Hepatocyte (in vitro differentiated cells): Measurements from ENCODE around the gene PRKCZ. TPM values are rescaled to one million over a fixed set of nuclear protein-coding genes. Genes with fewer than 3 reads are reported as not detected.

Experiments used
- DNase-seq: peaks from one replicate; pipeline ENCODE4 v3.0.0-alpha.2; 2016; ENCODE audit warnings: low spot score
- H2AFZ ChIP-seq: fragments of 200-600 bp; sonication (generic); 2 replicates; pipeline ENCODE4 v1.6.0; 2016; ENCODE audit warnings: antibody characterized with exemption, mild to moderate bottlenecking
- H3K27ac ChIP-seq: fragments of 200-600 bp; sonication (generic); 2 replicates; pipeline ENCODE4 v1.5.1; 2016; ENCODE audit warnings: mild to moderate bottlenecking
- H3K27me3 ChIP-seq: fragments of 200-600 bp; sonication (generic); 2 replicates; pipeline ENCODE4 v1.6.1; 2016
- H3K36me3 ChIP-seq: fragments of 200-600 bp; sonication (generic); replicated peaks from 2 replicates; pipeline ENCODE4 v1.5.1; 2016; ENCODE audit warnings: low read depth; ENCODE audit not compliant: insufficient read depth
- H3K4me1 ChIP-seq: fragments of 200-600 bp; sonication (generic); 2 replicates; pipeline ENCODE4 v1.5.1; 2016; ENCODE audit warnings: mild to moderate bottlenecking, moderate library complexity; ENCODE audit not compliant: insufficient read depth
- H3K4me2 ChIP-seq: fragments of 200-600 bp; sonication (generic); 2 replicates; pipeline ENCODE4 v1.6.0; 2016
- H3K4me3 ChIP-seq: fragments of 200-600 bp; sonication (generic); 2 replicates; pipeline ENCODE4 v1.5.1; 2016; ENCODE audit warnings: mild to moderate bottlenecking
- H3K79me2 ChIP-seq: fragments of 200-600 bp; sonication (generic); 2 replicates; pipeline ENCODE4 v1.6.0; 2017; ENCODE audit warnings: mild to moderate bottlenecking
- H3K9me2 ChIP-seq: fragments of 200-600 bp; sonication (generic); replicated peaks from 2 replicates; pipeline ENCODE4 v1.6.0; 2017; ENCODE audit warnings: mild to moderate bottlenecking; ENCODE audit not compliant: insufficient read depth
- H3K9me3 ChIP-seq: fragments of 200-600 bp; sonication (generic); 2 replicates; pipeline ENCODE4 v1.5.1; 2016; ENCODE audit warnings: low read depth, mild to moderate bottlenecking
- H4K20me1 ChIP-seq: fragments of 200-600 bp; sonication (generic); 2 replicates; pipeline ENCODE4 v1.6.0; 2016; ENCODE audit warnings: mild to moderate bottlenecking; ENCODE audit not compliant: insufficient read depth, poor library complexity, severe bottlenecking
- CTCF ChIP-seq: fragments of 200-600 bp; sonication (generic); IDR thresholded peaks from 2 replicates; pipeline ENCODE4 v1.5.1; 2016; ENCODE audit warnings: antibody characterized with exemption, mild to moderate bottlenecking; ENCODE audit not compliant: poor library complexity
- EZH2 ChIP-seq: fragments of 200-600 bp; sonication (generic); IDR thresholded peaks from 2 replicates; pipeline ENCODE4 v1.6.1; 2016; ENCODE audit warnings: antibody characterized with exemption, mild to moderate bottlenecking, borderline replicate concordance
- EZH2phosphoT487 ChIP-seq: fragments of 200-600 bp; sonication (generic); IDR thresholded peaks from one replicate; pipeline ENCODE4 v1.6.1; 2018; ENCODE audit warnings: antibody characterized with exemption, mild to moderate bottlenecking, low read depth, moderate library complexity; ENCODE audit not compliant: unreplicated experiment, severe bottlenecking
- WGBS: methylation state at CpG from one replicate; pipeline ENCODE4 v1.1.6; 2016; ENCODE audit warnings: low lambda C conversion rate; ENCODE audit errors: missing lambda C conversion rate; 5-methylcytosine and 5-hydroxymethylcytosine counted together
- polyA plus RNA-seq: library from polyadenylated mRNA; unstranded; fragments of >200 nt; fragmentation: Nextera tagmentation; extraction: Ambion mirVana; gene quantifications from 2 replicates; pipeline ENCODE4 v1.2.1, GENCODE V29; 2016
- total RNA-seq: library from RNA; depleted of rRNA; stranded (reverse); fragments of >200 nt; gene quantifications from 2 replicates; pipeline ENCODE4 v1.2.3, GENCODE V29; 2014

The PRKCZ gene
- total and polyA plus RNA-seq, 2 experiments from 2014 or later, result 41.0 to 52.3 TPM

DNA sequence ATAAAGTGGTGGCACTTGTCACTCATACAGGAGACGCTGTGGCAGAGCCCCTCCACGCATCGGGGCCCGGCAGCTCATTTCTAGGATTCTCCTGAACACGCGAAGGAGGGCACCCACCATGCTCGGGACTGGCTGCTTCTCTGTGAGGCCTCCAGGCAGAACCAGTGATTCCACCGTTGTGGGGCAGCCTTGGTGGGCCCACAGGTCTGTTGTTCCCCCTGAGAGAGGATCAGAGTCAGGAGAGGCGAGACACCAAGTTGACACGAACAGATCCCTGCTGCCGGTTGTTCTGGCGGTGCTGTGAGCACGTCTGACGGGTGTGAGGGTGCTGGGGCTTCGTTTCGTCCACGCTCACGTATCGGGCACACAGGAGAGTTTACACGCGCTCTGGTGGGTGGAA, 26.6 kb downstream of the PRKCZ start:
- TF ChIP-seq CTCF, result no peak
- TF ChIP-seq EZH2, result no peak
- TF ChIP-seq EZH2phosphoT487, result no peak
- peaks cover 6% of the 10 kb centered on the region for H3K36me3 ChIP-seq
- H3K79me2 ChIP-seq, result peaks cover 49% of the 10 kb centered on the region
- H3K4me3 ChIP-seq, result no peak overlapping the region
- H3K9me3 ChIP-seq, result no peaks in the 10 kb centered on the region
- H3K4me1 ChIP-seq, result peaks cover 2% of the 10 kb centered on the region
- no peaks in the 10 kb centered on the region for H4K20me1 ChIP-seq
- no peak overlapping the region for H3K4me2 ChIP-seq
- no peaks in the 10 kb centered on the region for H3K27me3 ChIP-seq
- H2AFZ ChIP-seq, result no peak overlapping the region
- no peak overlapping the region for H3K27ac ChIP-seq
- 98% methylated on average over 21 of the region's 21 CpGs for WGBS
- DNase-seq, result no peak
- no peaks in the 10 kb centered on the region for H3K9me2 ChIP-seq

GRCh38 chr1:2078170-2078569, 28.0 kb downstream of the PRKCZ start:
- Histone ChIP-seq H4K20me1 (no peaks in the 10 kb centered on the region), H3K27ac (no peak overlapping the region), H3K4me1 (no peaks in the 10 kb centered on the region), H3K27me3 (no peaks in the 10 kb centered on the region), H3K9me2 (no peaks in the 10 kb centered on the region), H2AFZ (no peak overlapping the region), H3K4me3 (no peak overlapping the region), H3K9me3 (no peaks in the 10 kb centered on the region), H3K36me3 (peaks cover 6% of the 10 kb centered on the region), H3K79me2 (peaks cover 46% of the 10 kb centered on the region), H3K4me2 (no peak overlapping the region)
- WGBS, result 98% methylated on average over 7 of the region's 7 CpGs
- DNase-seq, result no peak
- TF ChIP-seq CTCF, result no peak
- TF ChIP-seq EZH2phosphoT487, result no peak
- no peak for TF ChIP-seq EZH2

GRCh38 chr1:2079396-2080085, 29.3 kb downstream of the PRKCZ start:
- Histone ChIP-seq H2AFZ (no peak overlapping the region), H3K79me2 (peaks cover 42% of the 10 kb centered on the region), H3K4me1 (no peaks in the 10 kb centered on the region), H3K9me3 (no peaks in the 10 kb centered on the region), H3K27ac (no peak overlapping the region), H3K9me2 (no peaks in the 10 kb centered on the region), H3K4me2 (no peak overlapping the region), H4K20me1 (no peaks in the 10 kb centered on the region), H3K27me3 (no peaks in the 10 kb centered on the region), H3K36me3 (peaks cover 6% of the 10 kb centered on the region), H3K4me3 (no peak overlapping the region)
- DNase-seq, result no peak
- 98% methylated on average over 26 of the region's 28 CpGs for WGBS
- TF ChIP-seq EZH2 (no peak), CTCF (no peak), EZH2phosphoT487 (no peak)

- no peak overlapping the region for H3K4me2 ChIP-seq
- no peak overlapping the region for H2AFZ ChIP-seq
- 97% methylated on average over 16 of the region's 16 CpGs for WGBS
- DNase-seq, result no peak
- no peak overlapping the region for H3K4me3 ChIP-seq
- peaks cover 42% of the 10 kb centered on the region for H3K79me2 ChIP-seq
- H3K9me2 ChIP-seq, result no peaks in the 10 kb centered on the region
- H3K9me3 ChIP-seq, result no peaks in the 10 kb centered on the region
- H3K36me3 ChIP-seq, result peaks cover 6% of the 10 kb centered on the region
- H4K20me1 ChIP-seq, result peaks cover 2% of the 10 kb centered on the region
- no peaks in the 10 kb centered on the region for H3K4me1 ChIP-seq
- no peak for TF ChIP-seq EZH2phosphoT487
- TF ChIP-seq CTCF, result no peak
- TF ChIP-seq EZH2, result no peak
- no peak overlapping the region for H3K27ac ChIP-seq
- no peaks in the 10 kb centered on the region for H3K27me3 ChIP-seq
These were observed 29.9 kb downstream of the PRKCZ start for GRCh38 chr1:2080140-2080539.
